ENCODE measurements around the gene ZNF441.
"Not testable (repeated sequence)": the region's sequence is repeated elsewhere in the genome, so short reads cannot be mapped to it uniquely, and the experiment has no call there.

Gene ZNF441

DNA sequence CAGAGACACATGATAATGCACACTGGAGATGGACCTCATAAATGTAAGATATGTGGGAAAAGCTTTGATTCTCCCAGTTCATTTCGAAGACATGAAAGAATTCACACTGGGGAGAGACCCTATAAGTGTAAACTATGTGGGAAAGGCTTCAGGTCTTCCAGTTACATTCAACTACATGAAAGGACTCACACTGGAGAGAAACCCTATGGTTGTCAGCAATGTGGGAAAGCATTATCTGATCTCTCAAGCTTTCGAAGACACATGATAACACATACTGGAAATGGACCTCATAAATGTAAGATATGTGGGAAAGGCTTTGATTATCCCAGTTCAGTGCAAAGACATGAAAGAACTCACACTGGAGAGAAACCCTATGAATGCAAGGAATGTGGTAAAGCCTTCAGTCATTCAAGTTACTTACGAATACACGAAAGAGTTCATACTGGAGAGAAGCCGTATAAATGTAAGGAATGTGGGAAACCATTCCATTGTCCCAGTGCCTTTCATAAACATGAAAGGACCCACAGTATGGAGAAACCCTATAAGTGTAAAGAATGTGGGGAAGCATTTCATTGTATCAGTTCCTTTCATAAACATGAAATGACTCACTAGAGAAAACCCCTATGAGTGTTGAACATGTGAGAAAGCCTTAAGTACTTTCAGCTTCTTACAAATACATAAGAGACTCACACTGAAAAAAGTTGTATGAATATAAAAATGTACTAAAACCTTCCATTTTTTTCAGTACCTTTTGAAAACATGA, 14.7 kb downstream of the ZNF441 start:
- no peak for DNase-seq

DNA sequence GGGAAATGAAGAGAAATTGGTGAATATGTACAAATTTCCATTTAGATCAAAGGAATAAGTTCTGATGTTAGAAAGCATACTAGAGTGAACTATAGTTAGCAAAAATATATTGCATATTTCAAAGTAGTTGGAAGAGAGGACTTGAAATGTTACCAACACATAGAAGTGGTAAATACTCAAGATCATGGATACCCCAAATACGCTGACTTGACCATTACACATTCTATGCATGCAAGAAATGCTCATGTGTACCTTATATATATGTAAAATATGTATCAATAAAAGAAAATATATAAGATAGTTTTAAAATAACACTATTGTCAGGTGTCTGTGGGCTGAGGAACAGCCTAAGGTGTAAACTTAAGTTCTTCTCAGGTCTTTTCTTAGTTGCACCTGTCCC, 17.0 kb downstream of the ZNF441 start:
- DNase-seq = no peak

DNA sequence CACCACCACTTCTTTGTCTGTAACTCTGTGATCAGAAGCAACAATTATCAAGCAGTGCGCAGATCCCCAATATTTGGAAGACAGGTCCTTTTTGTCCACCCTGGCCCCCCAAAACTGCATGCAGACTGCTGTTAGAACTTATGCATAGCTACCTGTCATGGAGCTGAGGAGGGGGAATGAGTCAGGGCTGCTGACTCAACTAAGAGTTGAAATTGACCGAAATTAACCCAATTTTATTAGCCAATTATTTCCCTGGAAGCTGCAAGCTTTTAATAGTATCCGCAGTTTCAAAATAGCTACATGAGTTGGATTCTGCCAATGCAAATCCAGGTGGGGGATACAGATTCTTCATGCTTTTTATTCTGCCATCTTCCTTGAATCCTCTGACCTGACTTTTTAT, 17.6 kb downstream of the ZNF441 start:
- no peak for DNase-seq

DNA sequence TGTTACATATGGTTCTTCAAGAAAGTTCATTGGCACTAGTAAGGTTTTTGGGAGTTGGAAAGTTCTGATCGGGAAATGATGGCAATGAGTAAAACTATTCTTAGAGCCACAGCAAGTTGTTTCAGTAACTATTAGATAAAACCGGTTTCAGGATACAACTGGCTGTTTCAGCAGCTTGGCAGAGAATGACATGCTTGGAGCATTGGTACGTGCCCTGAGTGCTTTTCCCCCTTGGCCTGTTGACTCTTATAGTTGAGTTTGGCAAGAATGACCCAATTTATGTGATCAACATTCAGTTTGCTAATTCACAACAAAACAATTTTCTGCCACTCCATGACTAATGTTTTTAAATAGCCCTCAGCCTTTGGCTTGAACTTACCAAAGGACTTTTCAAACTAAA, 20.7 kb downstream of the ZNF441 start:
- no peak for DNase-seq

DNA sequence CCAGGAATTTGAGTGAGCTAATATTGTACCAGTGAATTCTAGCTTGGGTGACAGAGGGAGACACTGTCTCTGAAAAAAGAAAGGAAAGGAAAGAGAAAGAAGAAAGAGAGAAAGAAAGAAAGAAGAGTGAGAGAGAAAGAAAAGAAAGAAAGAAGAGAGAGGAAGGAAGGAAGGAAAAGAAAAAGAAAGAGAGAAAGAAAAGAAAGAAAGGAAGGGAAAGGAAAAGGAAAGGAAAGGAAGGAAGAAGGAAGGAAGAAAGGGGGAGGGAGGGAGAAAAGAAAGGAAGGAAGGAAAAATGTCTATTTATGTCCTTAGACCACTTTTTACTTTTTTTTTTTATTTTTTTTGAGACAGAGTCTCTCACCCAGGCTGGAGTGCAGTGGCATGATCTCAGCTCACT, 26.1 kb downstream of the ZNF441 start:
- no peak for DNase-seq

DNA sequence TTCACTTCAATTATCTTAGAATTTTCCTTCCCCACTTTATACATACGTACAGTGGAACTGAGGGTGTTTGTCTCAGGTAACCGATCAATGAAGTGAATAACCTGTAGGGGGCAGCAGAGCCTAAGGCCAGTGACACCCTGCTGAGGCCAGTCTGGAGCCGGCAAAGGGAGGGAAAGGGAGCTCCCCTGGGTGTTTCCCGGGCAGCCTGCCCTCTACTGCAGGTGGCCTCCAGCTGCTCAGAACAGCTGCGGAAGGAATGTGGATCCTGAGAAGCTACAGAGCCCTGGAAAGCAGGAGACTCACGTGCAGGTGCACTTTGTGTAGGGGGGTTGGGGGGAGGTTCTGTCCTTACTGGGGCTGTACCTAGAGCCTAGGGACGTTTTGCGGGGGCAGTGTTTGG, 30.7 kb downstream of the ZNF441 start:
- DNase-seq = peak; percentile 88

DNA sequence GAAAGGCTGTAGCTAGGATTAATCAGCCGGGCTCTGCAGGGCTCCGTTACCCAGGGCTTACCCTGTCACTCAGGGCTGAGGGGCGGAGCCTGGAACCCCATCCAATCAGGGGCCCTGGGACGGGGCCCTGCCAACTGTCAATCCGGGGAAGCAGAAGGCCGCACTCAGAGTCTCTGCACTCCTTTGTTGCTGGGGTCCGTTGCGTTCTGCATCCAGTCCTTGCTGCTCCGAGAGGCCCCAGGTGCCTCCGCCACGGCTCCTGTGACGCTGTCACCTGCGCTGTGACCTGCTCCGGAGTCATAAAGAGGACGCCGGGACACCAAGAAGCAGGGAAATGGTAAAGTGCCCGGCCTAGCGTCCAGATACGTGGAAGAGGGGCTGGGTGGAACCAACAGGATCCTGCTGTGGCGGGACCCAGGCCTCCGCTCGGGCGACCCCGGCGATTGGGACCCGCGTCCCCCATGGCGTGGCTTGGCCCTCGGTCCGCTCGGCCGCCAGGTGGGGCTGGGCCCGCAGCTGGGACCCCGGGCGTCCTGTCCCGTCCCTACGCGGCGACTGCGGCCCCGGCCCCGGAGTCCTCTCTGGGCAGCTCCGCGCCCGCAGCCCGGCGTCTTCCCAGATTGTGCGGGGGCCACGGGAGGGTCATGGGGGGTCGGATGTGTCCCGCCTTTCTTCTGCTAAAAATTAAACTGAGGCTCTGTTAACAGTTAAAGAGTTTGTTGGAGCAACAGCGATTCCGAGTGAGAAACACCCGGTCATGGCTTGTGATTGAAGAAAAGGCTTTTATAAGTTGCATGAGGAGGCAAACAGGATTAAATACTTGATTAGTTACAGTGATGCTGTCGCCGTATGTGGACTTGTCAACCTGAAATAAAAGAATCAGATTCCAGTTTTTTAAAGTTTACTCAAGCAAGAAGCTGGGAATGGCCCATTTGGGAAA, 31.9 kb downstream of the ZNF441 start, which contains the start of gene ZNF491:
ZNF491 (plus strand) TSS at position 133 of the 940 bp plus-strand sequence. CDS start 7,431 bp downstream, outside the sequence.
- peak; percentile 86 for DNase-seq

DNA sequence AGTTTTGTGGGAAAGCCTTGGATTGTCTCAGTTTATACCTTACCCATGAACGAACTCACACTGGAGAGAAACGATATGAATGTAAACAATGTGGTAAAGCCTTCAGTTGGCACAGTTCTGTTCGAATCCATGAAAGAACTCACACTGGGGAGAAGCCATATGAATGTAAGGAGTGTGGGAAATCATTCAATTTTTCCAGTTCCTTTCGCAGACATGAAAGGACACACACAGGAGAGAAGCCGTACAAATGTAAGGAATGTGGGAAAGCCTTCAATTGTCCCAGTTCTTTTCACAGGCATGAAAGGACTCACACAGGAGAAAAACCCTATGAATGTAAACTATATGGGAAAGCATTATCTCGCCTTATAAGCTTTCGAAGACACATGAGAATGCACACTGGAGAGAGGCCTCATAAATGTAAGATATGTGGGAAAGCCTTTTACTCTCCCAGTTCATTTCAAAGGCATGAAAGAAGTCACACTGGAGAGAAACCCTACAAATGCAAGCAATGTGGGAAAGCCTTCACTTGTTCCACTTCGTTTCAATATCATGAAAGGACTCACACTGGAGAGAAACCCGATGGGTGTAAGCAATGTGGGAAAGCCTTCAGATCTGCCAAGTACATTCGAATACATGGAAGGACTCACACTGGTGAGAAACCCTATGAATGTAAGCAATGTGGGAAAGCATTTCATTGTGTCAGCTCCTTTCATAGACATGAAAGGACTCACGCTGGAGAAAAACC, 39.7 kb downstream of the ZNF441 start:
- DNase-seq = no peak

DNA sequence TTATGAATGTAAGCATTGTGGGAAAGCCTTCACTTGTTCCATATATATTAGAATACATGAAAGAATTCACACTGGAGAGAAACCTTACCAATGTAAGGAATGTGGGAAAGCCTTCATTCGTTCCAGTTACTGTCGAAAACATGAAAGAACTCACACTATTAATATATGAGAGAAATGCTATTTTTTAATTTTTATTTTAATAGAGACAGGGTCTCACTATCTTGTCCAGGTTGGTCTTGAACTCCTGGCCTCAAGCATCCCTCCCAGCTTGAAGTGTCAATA, 40.2 kb downstream of the ZNF441 start:
- no peak for DNase-seq

DNA sequence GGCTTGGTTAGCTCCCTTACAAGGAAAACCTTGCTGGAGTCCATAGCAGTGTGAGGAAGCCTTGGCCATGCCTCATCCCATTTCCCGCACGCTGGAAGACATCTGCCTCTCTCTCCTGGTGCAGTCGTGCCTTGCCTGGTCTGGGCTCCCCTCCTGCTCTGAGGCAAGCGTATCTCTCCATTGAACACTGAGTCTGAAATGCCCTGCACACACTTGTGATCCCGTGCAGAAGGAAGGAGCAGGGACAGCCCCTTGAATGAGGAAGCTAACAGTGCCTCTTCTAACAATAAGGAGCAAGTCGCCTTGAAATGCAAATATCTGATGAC, 46.9 kb downstream of the ZNF441 start:
- no peak for DNase-seq

DNA sequence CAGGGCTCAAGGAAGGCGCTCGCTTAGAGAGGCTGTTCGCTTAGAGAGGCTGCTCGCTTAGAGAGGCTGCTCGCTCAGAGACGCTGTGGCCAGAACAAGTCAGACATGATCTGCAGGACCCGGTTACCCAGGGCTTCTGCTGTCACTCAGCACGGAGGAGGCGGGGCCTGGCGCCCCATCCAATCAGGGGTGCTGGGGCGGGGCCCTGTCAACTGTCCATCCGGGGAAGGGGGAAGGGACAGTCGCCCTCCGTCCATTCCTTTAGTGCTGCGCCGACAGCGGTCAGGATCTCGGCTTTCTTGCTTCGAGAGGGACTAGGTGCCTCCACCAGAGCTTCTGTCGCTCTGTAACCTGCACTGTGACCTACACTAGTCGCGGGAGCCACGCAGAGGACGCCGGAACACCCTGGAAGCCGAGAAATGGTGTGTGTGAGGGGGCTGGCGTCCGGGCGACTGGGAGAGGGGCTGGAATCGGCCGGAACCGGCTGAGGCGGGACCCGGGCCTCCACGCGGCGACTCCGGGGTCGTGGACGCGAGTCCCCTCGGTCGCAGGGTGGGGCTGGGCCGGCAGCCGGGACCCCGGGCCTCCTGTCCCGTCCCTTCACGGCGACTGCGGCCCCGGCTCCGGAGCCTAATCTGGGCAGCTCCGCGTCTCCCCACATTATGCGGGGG, 47.4 kb downstream of the ZNF441 start, which contains the start of gene ZNF440:
ZNF440 (plus strand) TSS at position 245 of the 671 bp plus-strand sequence; CDS start at position 420, 175 bp downstream.
- peak; percentile 91 for DNase-seq

DNA sequence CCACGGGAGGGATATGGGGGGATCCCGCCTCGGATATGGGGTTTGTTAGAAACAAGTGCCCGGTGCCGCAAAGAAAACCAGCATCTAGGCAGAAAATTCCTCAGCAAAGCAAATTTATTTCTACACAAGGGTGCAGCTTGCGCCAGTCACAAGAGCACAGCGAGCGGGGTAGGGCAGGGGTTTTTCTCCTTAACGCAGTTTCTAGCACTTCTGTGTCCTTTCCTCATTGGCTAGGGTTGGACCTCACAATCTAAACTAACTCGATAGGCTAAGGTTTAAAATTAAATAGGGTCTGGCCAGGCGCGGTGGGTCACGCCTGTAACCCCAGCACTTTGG, 47.9 kb downstream of the ZNF441 start:
- no peak for DNase-seq

DNA sequence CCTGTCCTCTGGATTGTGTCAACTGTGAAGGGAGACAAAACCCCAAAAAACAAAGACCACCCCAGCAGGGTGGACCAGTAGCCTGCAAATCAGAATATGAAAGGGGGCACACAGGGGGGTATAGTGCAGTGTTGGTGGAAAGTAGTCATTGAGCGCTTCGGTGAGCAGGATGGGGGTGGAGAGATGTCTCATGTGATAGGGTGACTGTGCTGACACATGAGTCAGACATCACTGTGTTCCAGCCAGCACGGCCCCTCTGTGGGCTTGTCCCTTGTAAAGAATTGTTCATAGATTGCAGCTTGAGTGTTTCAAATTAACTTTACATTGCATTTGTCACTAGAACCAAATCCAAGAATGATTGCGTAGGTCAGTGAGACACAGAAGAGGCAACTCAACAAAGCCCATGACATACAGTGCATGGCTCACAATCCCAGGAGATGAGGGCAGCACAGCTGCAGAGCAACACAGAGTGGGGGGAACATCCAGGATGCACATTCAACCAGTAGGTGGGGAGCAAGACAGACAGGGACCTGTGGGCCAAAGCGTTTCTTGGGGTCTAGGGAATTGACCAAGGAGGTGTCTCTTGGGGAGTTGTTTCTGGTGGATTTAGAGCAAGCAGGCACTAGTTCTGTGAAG, 54.8 kb downstream of the ZNF441 start:
- no peak for DNase-seq

DNA sequence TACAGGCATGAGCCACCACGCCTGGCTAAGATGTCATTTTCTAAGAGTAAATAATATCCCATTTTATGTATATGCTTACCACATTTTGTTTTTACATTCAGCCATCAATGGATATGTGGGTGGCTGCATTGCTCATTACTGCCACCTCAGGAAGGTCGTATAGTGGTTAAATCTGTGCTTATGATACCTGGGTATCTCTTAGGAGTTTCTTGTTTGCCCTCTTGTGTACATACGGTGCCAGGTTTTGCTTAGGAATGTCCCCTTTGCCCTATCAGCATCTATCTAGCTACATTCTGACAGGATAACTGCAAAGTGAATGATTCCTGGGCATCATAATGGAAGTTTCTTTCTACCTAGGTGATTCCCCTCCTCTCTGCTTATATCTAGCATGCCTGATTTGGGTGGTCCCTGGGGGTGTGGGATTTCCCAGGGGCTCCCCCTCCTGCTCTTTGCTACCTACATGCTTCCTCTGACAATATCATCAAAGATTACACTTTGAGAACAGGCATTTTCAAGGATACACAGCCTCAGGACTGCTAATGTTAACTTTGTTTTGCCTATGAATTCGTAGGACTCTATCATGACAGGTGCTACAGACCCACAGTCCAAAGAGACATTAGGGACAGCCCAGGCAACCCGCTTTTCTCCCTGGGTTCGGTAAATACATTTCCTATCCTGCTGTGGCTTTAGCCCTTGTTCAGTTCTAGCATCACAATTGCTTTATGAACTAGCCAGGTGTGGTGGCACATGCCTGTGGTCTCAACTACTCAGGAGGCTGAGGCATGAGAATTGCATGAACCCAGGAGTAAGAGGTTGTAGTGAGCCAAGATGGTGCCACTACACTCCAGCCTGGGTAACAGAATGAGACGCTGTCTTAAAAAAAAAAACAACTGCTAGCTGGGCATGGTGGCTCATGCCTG, 62.4 kb downstream of the ZNF441 start:
- DNase-seq = not testable (repeated sequence)

DNA sequence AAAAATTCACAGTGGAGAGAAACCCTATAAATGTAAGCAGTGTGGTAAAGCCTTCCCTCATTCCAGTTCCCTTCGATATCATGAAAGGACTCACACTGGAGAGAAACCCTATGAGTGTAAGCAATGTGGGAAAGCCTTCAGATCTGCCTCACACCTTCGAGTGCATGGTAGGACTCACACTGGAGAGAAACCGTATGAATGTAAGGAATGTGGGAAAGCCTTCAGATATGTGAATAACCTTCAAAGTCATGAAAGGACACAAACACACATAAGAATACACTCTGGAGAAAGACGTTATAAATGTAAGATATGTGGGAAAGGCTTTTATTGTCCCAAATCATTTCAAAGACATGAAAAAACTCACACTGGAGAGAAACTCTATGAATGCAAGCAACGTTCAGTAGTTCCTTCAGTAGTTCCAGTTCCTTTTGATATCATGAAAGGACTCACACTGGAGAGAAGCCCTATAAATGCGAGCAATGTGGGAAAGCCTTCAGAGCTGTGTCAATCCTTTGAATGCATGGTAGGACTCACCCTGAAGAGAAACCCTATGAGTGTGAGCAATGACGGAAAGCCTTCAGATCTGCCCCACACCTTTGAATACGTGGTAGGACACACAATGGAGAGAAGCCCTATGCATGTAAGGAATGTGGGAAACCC, 65.6 kb downstream of the ZNF441 start:
- DNase-seq = no peak

DNA sequence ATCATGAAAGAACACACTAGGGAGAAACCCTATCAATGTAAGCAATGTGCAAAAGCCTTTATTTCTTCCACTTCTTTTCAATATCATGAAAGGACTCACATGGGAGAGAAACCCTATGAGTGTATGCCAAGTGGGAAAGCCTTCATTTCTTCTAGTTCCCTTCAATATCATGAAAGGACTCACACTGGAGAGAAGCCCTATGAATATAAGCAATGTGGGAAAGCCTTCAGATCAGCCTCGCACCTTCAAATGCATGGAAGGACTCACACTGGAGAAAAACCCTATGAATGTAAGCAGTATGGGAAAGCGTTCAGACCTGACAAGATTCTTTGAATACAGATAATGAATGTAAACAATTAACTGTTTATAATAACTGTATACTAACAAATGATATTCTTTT, 66.7 kb downstream of the ZNF441 start:
- no peak for DNase-seq

Measured in NCI-H774 (cell line).